GM19351 (cell line): ENCODE results near the gene BTD.
"Not testable (repeated sequence)": the region's sequence is repeated elsewhere in the genome, so short reads cannot be mapped to it uniquely, and the experiment has no call there.

ENCODE experiments used
- ATAC-seq: cut with Tn5 transposase; IDR thresholded peaks from one replicate; pipeline ENCODE4 v1.9.1; 2021; ENCODE audit warnings: mild to moderate bottlenecking, moderate library complexity; ENCODE audit not compliant: unreplicated experiment

BTD gene

GRCh38 chr3:15602146-15602536, 596 bp downstream of the BTD start:
- ATAC-seq = peak; percentile 16

DNA sequence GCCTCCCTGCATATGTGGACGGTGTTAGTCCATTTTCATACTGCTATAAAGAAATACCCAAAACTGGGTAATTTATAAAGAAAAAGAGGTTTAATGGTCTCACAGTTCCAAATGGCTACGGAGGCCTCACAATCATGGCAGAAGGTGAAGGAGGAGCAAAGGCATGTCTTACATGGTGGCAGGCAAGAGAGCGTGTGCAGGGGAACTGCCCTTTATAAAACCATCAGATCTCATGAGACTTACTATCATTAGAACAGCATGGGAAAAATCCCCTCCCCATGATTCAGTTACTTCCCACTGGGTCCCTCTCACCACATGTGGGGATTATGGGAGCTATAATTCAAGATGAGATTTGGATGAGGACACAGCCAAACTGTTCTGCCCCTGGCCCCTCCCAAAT, 1.3 kb downstream of the BTD start:
- ATAC-seq = not testable (repeated sequence)

GRCh38 chr3:15604584-15604983, 3.0 kb downstream of the BTD start:
- ATAC-seq = not testable (repeated sequence)

- no peak for ATAC-seq
These were observed 4.9 kb downstream of the BTD start for GRCh38 chr3:15606434-15606891.

GRCh38 chr3:15610082-15610759, 8.7 kb downstream of the BTD start:
- no peak for ATAC-seq

DNA sequence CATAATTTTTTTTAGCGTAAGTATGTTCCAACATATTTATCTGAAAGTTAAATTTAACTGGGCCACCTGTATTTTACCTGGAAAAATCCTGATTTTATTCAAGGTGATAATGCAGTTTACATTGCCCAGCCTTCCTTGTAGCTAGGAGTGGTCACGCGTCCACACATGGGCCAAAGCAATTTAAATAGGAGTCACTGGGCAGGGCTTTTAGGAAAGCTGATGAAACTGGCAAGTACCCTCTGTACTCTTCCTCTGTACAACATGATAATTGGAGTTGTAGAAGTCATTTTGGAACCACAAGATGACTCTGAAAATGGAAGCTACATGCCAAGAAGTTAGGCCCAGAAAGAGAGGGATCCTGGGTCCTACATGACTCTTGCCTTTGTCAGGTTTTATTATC, 9.5 kb downstream of the BTD start:
- ATAC-seq = no peak

DNA sequence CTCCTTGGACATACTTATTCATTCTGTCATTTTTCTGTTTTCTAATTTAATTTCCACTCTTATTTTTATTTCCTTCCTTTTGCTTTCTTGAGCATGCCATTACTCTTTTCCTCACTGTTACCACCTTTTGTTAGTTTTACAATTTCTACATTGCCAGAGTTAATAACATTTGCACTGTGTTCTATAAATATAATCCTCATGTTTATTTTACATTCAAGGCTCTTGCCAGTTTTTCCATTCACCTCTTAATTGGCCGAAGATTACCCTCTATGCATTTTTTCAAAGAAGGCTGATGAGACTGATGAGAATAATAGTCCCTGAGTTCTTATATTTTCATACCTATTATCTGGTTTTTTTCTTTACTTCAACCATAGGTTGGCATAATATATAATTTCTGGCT, 10.5 kb downstream of the BTD start:
- no peak for ATAC-seq

- ATAC-seq = no peak
These were observed 13.4 kb downstream of the BTD start for GRCh38 chr3:15614958-15615357.

DNA sequence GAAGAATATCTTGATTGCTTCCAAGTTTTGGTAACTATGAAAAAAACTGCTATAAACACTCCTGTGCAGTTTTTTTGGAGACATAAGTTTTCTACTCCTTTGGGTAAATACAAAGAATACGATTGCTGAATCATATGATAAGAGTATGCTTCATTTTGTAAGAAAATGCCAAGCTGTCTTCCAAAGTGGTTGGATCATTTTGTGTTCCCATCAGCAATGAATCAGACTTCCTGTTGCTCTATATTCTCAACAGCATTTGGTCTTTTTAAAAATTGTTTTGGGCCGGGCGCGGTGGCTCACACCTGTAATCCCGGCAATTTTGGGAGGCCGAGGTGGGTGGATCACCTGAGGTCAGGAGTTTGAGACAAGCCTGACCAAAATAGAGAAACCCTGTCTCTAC, 14.5 kb downstream of the BTD start:
- ATAC-seq = no peak

GRCh38 chr3:15619659-15620464, 18.3 kb downstream of the BTD start:
- ATAC-seq = not testable (repeated sequence)

- no peak for ATAC-seq
These were observed 22.2 kb downstream of the BTD start for GRCh38 chr3:15623535-15624440.

- no peak for ATAC-seq
These were observed 27.4 kb downstream of the BTD start for GRCh38 chr3:15628967-15629366.

DNA sequence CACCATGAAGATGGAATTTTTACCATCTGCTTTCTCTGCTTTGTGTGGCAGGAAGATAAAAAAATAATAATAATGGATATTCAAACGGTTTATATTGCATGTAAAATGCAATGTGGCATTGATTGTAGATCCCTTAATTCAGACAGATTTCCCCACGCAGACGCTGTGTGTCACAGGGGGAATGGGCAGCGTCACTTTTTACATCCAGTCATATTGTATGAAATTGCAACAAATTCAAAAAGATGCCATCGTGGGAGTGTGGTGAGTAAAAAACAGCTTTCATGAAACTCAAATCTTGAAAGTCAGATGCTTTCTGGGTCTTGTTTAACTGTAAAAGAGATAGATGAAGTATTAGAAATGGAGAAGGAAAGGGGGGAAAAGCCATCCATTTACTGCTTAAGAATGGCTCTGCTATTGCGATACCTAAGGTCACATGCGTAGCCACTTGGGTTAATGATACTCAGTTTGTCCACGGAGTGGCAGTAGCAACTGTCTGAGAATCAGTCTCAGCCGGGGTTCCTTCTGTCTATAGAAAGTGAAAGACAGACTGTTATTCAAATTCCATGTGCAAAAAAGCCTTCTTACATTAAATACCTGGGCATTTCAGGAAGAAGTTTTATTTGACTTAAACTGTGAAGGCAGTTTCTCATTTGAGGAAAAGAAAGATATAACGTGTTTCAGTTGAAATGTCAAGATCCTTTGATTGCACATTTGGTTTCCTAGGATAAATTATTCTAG, 28.5 kb downstream of the BTD start:
- ATAC-seq = peak; percentile 97

GRCh38 chr3:15630646-15631350, 29.3 kb downstream of the BTD start:
- ATAC-seq = peak; percentile 54

DNA sequence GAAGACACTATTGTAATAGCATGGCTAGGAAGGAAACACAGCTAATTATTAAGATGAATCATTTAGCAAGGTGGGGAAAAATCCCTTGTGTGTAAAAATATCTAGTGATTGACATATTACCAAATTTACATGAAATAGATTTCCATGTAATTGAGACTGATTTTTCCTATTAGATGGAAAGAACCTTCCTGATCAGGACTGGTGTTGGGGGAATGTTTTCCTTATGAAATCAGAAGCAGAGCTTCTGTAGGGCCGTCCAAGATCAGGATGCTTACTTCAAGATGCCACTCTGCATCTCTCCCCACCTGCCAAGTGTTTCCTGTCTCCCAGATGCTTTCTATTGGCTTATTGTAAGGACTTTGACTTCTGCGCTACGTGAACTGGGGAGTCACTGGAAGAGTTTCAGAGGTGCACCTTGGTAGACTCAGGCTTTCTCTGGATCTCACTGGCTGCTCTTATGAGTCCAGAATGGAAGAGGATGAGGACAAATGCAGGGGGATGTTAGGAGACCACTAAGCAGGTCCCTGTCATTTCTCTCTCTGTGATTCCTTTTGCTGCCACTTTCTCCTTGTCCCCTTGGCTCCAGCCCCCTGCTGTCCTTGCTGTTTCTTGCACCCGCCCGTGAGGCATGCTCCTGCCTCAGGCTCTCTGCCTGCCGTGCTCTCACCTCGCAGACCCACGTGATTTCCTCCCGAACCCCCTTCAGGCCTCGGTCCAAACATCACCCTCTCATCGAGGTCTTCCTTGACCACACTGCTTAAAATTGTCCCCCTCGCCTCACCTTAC, 30.1 kb downstream of the BTD start:
- ATAC-seq = no peak

DNA sequence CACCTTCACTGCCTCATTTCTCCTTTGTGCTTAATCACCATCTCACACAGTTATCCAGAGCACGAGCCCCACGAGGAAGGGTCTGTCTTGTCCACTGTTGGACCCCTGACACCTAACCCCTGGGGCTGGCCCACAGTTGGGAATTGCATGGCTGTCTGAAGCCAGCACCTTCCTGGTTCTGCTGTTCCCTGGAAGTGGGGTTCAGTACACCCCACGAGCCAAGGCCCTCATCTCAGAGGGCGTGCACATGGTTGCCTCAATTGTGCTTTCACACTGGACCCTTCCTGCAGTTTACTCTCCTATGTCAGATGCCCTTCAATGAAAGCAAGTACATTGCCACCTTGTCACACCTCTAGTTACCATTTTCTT, 30.7 kb downstream of the BTD start:
- no peak for ATAC-seq

DNA sequence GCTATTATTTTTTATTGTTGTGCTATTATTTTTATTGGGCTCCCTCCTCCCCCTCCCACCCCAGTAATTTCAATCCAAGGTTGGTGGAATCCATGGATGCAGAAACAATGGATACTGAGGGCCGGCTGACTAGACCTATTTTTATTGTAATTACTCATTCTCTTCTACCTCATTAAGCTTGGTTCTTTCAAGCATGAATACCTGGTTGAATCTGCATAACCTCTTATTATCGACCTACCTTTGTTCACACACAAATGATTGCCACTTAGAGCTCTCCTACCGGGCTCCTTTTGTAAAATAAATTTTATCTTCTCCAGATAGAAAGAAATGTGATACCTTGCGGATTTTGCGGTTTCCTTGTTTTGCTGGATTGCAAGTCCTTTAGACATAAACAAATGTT, 31.6 kb downstream of the BTD start:
- no peak for ATAC-seq

GRCh38 chr3:15633766-15634598, 32.4 kb downstream of the BTD start:
- no peak for ATAC-seq
